Thyroid gland (tissue), 4 donors: ENCODE results near the gene CDC42EP5. TPM values are rescaled to one million over a fixed set of nuclear protein-coding genes. Genes with fewer than 3 reads are reported as not detected.
"Not testable (repeated sequence)": the region's sequence is repeated elsewhere in the genome, so short reads cannot be mapped to it uniquely, and the experiment has no call there.

ENCODE experiments used
- DNase-seq, 2 donors: peaks; one replicate each; pipeline ENCODE4 v3.0.0-alpha.2; 2019
- H3K27ac ChIP-seq, 3 donors: fragments of 200-600 bp; sonication (generic); 1 replicate in 2 of 3; 2 replicates in 1 of 3; pipeline ENCODE4 v1.5.1; 2016 to 2019; ENCODE audit warnings: mild to moderate bottlenecking in 1 of 3, moderate library complexity in 1 of 3
- H3K27me3 ChIP-seq: fragments of 200-600 bp; sonication (generic); one replicate; pipeline ENCODE4 v1.5.1; 2019
- H3K36me3 ChIP-seq, 2 donors: fragments of 200-600 bp; sonication (generic); one replicate each; pipeline ENCODE4 v1.5.1; 2016 to 2019
- H3K4me1 ChIP-seq, 2 donors: fragments of 200-600 bp; sonication (generic); one replicate each; pipeline ENCODE4 v1.5.1; 2017 to 2019
- H3K4me3 ChIP-seq, 3 donors: fragments of 200-600 bp; sonication (generic); replicated peaks in 1 of 3; 1 replicate in 2 of 3; 2 replicates in 1 of 3; pipeline ENCODE4 v1.5.1; 2016; ENCODE audit warnings: mild to moderate bottlenecking in 1 of 3
- H3K9me3 ChIP-seq: fragments of 200-600 bp; sonication (generic); one replicate; pipeline ENCODE4 v1.5.1; 2017
- CTCF ChIP-seq, 6 experiments: fragments of 200-600 bp in 3 of 6; fragments of 450-650 bp in 3 of 6; sonication (generic) in 3 of 6; IDR thresholded peaks; one replicate each; pipeline ENCODE4 v1.5.1; 2016 to 2019; ENCODE audit warnings: antibody characterized with exemption in 6 of 6, mild to moderate bottlenecking in 2 of 6, inconsistent platforms in 1 of 6, moderate library complexity in 1 of 6
- POLR2A ChIP-seq, 2 donors: fragments of 450-650 bp; IDR thresholded peaks; one replicate each; pipeline ENCODE4 v1.6.1; 2017; ENCODE audit warnings: antibody characterized with exemption in 2 of 2, mild to moderate bottlenecking in 2 of 2, moderate library complexity in 1 of 2
- WGBS, 2 donors: methylation state at CpG; one replicate each; pipeline ENCODE4 v1.1.5; 2017; 5-methylcytosine and 5-hydroxymethylcytosine counted together
- intact Hi-C: fragments of 100-400 bp; cut with DNase I; formaldehyde crosslinking; loops from one replicate; pipeline ENCODE4 v1.15.1; 2023
- total RNA-seq, 4 donors: library from RNA; depleted of rRNA; stranded (reverse); fragments of >200 nt; gene quantifications; one replicate each; pipeline ENCODE4 v1.2.3, GENCODE V29; 2016

Gene CDC42EP5
- total RNA-seq, 4 donors from 2014 or later: 1.8 to 18.7 (median 12.1) TPM

GRCh38 chr19:54448774-54449700 lies 24.1 kb downstream of the CDC42EP5 start, which contains the start of gene LENG8:
Gene LENG8 (plus strand): TSS chr19:54449199. CDS start chr19:54451345, 2,146 bp downstream.
- DNase-seq: peak; percentile 98
- WGBS, 2 donors: 0% methylated on average over 56 to 61 of the region's 96 CpGs
- Histone ChIP-seq H3K36me3 (peaks cover 24 to 32% of the 10 kb centered on the region in 2 donors), H3K4me3 (peak within 1 kb of the TSS; percentile 83 to 98 (median 83)), H3K4me1 (peaks cover 19 to 25% of the 10 kb centered on the region in 2 donors), H3K27me3 (no peaks in the 10 kb centered on the region), H3K9me3 (no peaks in the 10 kb centered on the region), H3K27ac (peak within 1 kb of the TSS; percentile 92 to 95 (median 95))
- TF ChIP-seq CTCF (IDR thresholded peaks at IDR 0.05): peak in 2 of 6 experiments; percentile 12 to 13
- peak; percentile 81 to 94 for TF ChIP-seq POLR2A (IDR thresholded peaks at IDR 0.05)
- intact Hi-C loops: loop anchor here (2.0 kb wide), 1 partner anchor 14 kb away; the partner anchor contains the start of gene LENG9

- Histone ChIP-seq H3K4me1 (peaks cover 19 to 25% of the 10 kb centered on the region in 2 donors), H3K27ac (peak overlapping the region; percentile 92 to 95 (median 95)), H3K27me3 (no peaks in the 10 kb centered on the region), H3K4me3 (peak overlapping the region; percentile 77 to 98 (median 83)), H3K36me3 (peaks cover 16 to 23% of the 10 kb centered on the region in 2 donors), H3K9me3 (no peaks in the 10 kb centered on the region)
- intact Hi-C loops: loop anchor here (2.0 kb wide), 1 partner anchor 15 kb away; the partner anchor contains the start of gene LENG9
- TF ChIP-seq CTCF (IDR thresholded peaks at IDR 0.05) (no peak), POLR2A (IDR thresholded peaks at IDR 0.05) (no peak)
- peak; percentile 59 to 64 for DNase-seq
- WGBS, 2 donors: 2% methylated on average over 34 of the region's 34 CpGs
Measured at GRCh38 chr19:54448040-54448773, 24.9 kb downstream of the CDC42EP5 start.

- H3K27me3 ChIP-seq, H3K4me3 ChIP-seq, DNase-seq, H3K27ac ChIP-seq, H3K9me3 ChIP-seq, H3K36me3 ChIP-seq, intact Hi-C loops: not testable (repeated sequence)
- WGBS, 2 donors: 94 to 95% methylated on average over 15 of the region's 15 CpGs
- H3K4me1 ChIP-seq: peaks cover 18 to 22% of the 10 kb centered on the region in 2 donors
Measured at GRCh38 chr19:54446349-54446748, 26.7 kb downstream of the CDC42EP5 start.

GRCh38 chr19:54444737-54445136 lies 28.4 kb downstream of the CDC42EP5 start:
- Histone ChIP-seq H3K27ac (no peak overlapping the region), H3K4me3 (no peak overlapping the region), H3K4me1 (peaks cover 5 to 7% of the 10 kb centered on the region in 2 donors), H3K27me3 (no peaks in the 10 kb centered on the region), H3K9me3 (no peaks in the 10 kb centered on the region), H3K36me3 (peaks cover 0 to 4% of the 10 kb centered on the region in 2 donors)
- no peak for DNase-seq
- WGBS, 2 donors: 89 to 95% methylated on average over 7 of the region's 7 CpGs
- intact Hi-C loops: no loop called here
- TF ChIP-seq POLR2A (IDR thresholded peaks at IDR 0.05) (no peak), CTCF (IDR thresholded peaks at IDR 0.05) (no peak)

- H3K36me3 ChIP-seq: peaks cover 0 to 4% of the 10 kb centered on the region in 2 donors
- 88 to 95% methylated on average over 5 of the region's 5 CpGs for WGBS, 2 donors
- intact Hi-C loops: no loop called here
Measured at GRCh38 chr19:54440641-54441040, 32.5 kb downstream of the CDC42EP5 start.

More at GRCh38 chr19:54440641-54441040, 32.5 kb downstream of the CDC42EP5 start:
- no peak overlapping the region for H3K27ac ChIP-seq
- no peaks in the 10 kb centered on the region for H3K9me3 ChIP-seq
- no peaks in the 10 kb centered on the region for H3K27me3 ChIP-seq
- no peak overlapping the region for H3K4me3 ChIP-seq
- peaks cover 4 to 8% of the 10 kb centered on the region in 2 donors for H3K4me1 ChIP-seq
- no peak for DNase-seq
- TF ChIP-seq POLR2A (IDR thresholded peaks at IDR 0.05): no peak
- TF ChIP-seq CTCF (IDR thresholded peaks at IDR 0.05): no peak
